Measurements from ENCODE around the gene GSTM2. TPM values are rescaled to one million over a fixed set of nuclear protein-coding genes. Genes with fewer than 3 reads are reported as not detected.

The GSTM2 gene
- total RNA-seq, 2 donors from 2014 or later: 49.0 to 72.4 TPM

DNA sequence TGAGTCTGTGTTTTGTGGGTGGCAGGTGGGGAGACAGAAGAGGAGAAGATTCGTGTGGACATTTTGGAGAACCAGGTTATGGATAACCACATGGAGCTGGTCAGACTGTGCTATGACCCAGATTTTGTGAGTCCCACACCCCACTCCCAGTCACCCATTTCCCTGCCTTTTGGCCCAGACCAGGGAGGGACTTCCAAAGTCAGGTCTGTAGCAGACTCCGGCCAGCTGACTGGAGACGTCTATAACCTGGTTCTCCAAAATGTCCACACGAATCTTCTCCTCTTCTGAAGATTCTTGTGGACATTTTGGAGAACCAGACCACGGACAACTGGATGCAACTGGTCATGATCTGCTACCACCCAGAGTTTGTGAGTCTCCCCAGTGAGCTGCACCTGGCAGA, 45.8 kb downstream of the GSTM2 start:
- no peak overlapping the region for H3K27ac ChIP-seq
- no peaks in the 10 kb centered on the region for H3K9me3 ChIP-seq
- H3K4me1 ChIP-seq (ENCODE audit: control insufficient read depth in 1 of 2, low read depth in 2 of 2): no peaks in the 10 kb centered on the region
- ATAC-seq (ENCODE audit: insufficient number of reproducible peaks, low FRiP score, low read depth) (no peak), DNase-seq (ENCODE audit: low spot score) (no peak)
- no peaks in the 10 kb centered on the region for H3K36me3 ChIP-seq
- H3K27me3 ChIP-seq (replicated peaks; ENCODE audit: insufficient read depth): no peaks in the 10 kb centered on the region
- TF ChIP-seq, protein P1, sequence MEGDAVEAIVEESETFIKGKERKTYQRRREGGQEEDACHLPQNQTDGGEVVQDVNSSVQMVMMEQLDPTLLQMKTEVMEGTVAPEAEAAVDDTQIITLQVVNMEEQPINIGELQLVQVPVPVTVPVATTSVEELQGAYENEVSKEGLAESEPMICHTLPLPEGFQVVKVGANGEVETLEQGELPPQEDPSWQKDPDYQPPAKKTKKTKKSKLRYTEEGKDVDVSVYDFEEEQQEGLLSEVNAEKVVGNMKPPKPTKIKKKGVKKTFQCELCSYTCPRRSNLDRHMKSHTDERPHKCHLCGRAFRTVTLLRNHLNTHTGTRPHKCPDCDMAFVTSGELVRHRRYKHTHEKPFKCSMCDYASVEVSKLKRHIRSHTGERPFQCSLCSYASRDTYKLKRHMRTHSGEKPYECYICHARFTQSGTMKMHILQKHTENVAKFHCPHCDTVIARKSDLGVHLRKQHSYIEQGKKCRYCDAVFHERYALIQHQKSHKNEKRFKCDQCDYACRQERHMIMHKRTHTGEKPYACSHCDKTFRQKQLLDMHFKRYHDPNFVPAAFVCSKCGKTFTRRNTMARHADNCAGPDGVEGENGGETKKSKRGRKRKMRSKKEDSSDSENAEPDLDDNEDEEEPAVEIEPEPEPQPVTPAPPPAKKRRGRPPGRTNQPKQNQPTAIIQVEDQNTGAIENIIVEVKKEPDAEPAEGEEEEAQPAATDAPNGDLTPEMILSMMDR (IDR thresholded peaks at IDR 0.05): no peak
- H3K4me3 ChIP-seq: no peak overlapping the region

GRCh38 chr1:109714661-109715372, 47.0 kb downstream of the GSTM2 start:
- Histone ChIP-seq H3K27me3 (replicated peaks; ENCODE audit: insufficient read depth) (no peaks in the 10 kb centered on the region), H3K36me3 (no peaks in the 10 kb centered on the region), H3K27ac (no peak overlapping the region), H3K4me1 (ENCODE audit: control insufficient read depth in 1 of 2, low read depth in 2 of 2) (no peaks in the 10 kb centered on the region), H3K9me3 (no peaks in the 10 kb centered on the region), H3K4me3 (no peak overlapping the region)
- ATAC-seq (ENCODE audit: insufficient number of reproducible peaks, low FRiP score, low read depth): no peak
- no peak for DNase-seq (ENCODE audit: low spot score)
- TF ChIP-seq, protein P1 (IDR thresholded peaks at IDR 0.05): no peak

DNA sequence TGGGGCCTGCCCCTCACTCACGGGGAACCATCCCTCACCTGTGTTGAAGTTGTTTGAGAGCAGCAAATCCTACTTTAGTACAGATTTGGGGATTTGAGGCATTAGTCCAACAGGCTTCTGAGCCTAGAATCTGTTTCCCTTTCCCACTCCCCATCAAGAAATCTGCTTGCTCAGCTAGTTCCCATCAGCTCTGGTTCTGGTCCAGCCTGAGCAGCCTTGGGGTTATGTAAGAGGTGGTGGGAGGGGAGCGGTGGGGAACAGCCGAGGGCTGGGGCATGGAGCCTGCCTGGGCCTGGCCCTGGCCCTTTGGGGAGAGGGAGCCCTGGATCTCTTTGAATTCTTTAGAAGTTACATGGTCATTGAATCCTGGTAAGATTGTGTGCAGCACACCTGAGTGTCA, 48.3 kb downstream of the GSTM2 start:
- Histone ChIP-seq H3K27ac (no peak overlapping the region), H3K4me3 (no peak overlapping the region), H3K36me3 (no peaks in the 10 kb centered on the region), H3K4me1 (ENCODE audit: control insufficient read depth in 1 of 2, low read depth in 2 of 2) (no peaks in the 10 kb centered on the region), H3K9me3 (no peaks in the 10 kb centered on the region), H3K27me3 (replicated peaks; ENCODE audit: insufficient read depth) (no peaks in the 10 kb centered on the region)
- TF ChIP-seq, protein P1 (IDR thresholded peaks at IDR 0.05): no peak
- DNase-seq (ENCODE audit: low spot score) (no peak), ATAC-seq (ENCODE audit: insufficient number of reproducible peaks, low FRiP score, low read depth) (no peak)

DNA sequence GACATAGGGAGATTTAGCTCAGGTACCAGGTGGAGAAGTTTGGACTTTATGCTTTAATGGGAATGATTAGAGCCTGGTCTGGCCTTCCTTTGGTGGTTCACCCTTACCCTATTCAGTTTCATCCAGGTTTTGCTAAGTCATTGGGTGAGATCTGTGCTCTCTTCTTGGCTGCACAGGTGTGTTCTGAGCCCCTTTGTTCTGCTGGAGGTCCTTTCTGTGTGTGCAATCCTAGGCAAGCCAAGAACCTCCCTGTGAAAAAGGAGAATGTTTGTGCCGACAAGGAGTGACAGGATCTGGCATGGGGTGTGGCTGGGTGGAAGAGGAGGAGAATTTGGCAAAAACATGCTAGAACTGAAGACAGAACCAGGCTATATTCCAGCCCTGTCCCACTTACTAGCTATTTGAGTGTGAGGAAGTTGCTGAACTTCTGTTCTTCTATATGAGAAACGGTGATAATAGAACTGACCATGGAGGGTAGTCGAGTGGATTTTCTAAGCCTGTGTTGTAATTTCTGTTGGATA, 48.8 kb downstream of the GSTM2 start:
- Histone ChIP-seq H3K4me3 (no peak overlapping the region), H3K27me3 (replicated peaks; ENCODE audit: insufficient read depth) (no peaks in the 10 kb centered on the region), H3K36me3 (no peaks in the 10 kb centered on the region), H3K4me1 (ENCODE audit: control insufficient read depth in 1 of 2, low read depth in 2 of 2) (no peaks in the 10 kb centered on the region), H3K27ac (no peak overlapping the region), H3K9me3 (no peaks in the 10 kb centered on the region)
- ATAC-seq (ENCODE audit: insufficient number of reproducible peaks, low FRiP score, low read depth) (no peak), DNase-seq (ENCODE audit: low spot score) (no peak)
- TF ChIP-seq, protein P1 (IDR thresholded peaks at IDR 0.05): no peak

GRCh38 chr1:109717729-109718128, 49.9 kb downstream of the GSTM2 start:
- no peak overlapping the region for H3K27ac ChIP-seq
- ATAC-seq (ENCODE audit: insufficient number of reproducible peaks, low FRiP score, low read depth): no peak
- TF ChIP-seq, protein P1 (IDR thresholded peaks at IDR 0.05): no peak
- H3K27me3 ChIP-seq (replicated peaks; ENCODE audit: insufficient read depth): no peaks in the 10 kb centered on the region
- H3K4me1 ChIP-seq (ENCODE audit: control insufficient read depth in 1 of 2, low read depth in 2 of 2): no peaks in the 10 kb centered on the region
- no peaks in the 10 kb centered on the region for H3K9me3 ChIP-seq
- no peak for DNase-seq (ENCODE audit: low spot score)
- H3K4me3 ChIP-seq: no peak overlapping the region
- H3K36me3 ChIP-seq: no peaks in the 10 kb centered on the region

Measured in thoracic aorta (tissue), 2 donors.